Calu3 (cell line): Measurements from ENCODE around the gene KIR2DL1. TPM values are rescaled to one million over a fixed set of nuclear protein-coding genes. Genes with fewer than 3 reads are reported as not detected.
"Not testable (repeated sequence)": the region's sequence is repeated elsewhere in the genome, so short reads cannot be mapped to it uniquely, and the experiment has no call there.

Experiments
- BruUV-seq: library from RNA; stranded (reverse); fragments of 400-500 nt; replicated peaks from 2 replicates; lab custom pipeline; 2021; lab: Mats Ljungman, UMichigan
- CTCF ChIA-PET: fragments of 300-600 bp; sonication (Branson Sonifier 250); formaldehyde crosslinking; loops from one replicate; lab custom pipeline; 2022; ENCODE audit warnings: antibody characterized with exemption; lab: Charles Lee
- DNase-seq: peaks from one replicate; pipeline ENCODE4 v3.0.0; 2022
- H3K27ac Mint-ChIP-seq: one replicate; pipeline ENCODE4 v1.8.0; 2022; ENCODE audit warnings: mixed read lengths; ENCODE audit not compliant: unreplicated experiment
- H3K27me3 Mint-ChIP-seq: one replicate; pipeline ENCODE4 v1.8.0; 2022; ENCODE audit warnings: mixed read lengths; ENCODE audit not compliant: unreplicated experiment
- H3K36me3 Mint-ChIP-seq: one replicate; pipeline ENCODE4 v1.8.0; 2022; ENCODE audit warnings: mild to moderate bottlenecking, moderate library complexity, mixed read lengths; ENCODE audit not compliant: insufficient read depth, unreplicated experiment
- H3K4me1 Mint-ChIP-seq: one replicate; pipeline ENCODE4 v1.8.0; 2022; ENCODE audit warnings: mild to moderate bottlenecking, low read depth, mixed read lengths; ENCODE audit not compliant: unreplicated experiment
- H3K4me3 Mint-ChIP-seq: one replicate; pipeline ENCODE4 v1.8.0; 2022; ENCODE audit warnings: mild to moderate bottlenecking, low read depth, moderate library complexity, mixed read lengths; ENCODE audit not compliant: unreplicated experiment
- H3K9me3 Mint-ChIP-seq: one replicate; pipeline ENCODE4 v1.8.0; 2022; ENCODE audit warnings: low read depth, mixed read lengths; ENCODE audit not compliant: unreplicated experiment
- intact Hi-C: fragments of 100-400 bp; cut with micrococcal nuclease; formaldehyde crosslinking; loops from one replicate; pipeline ENCODE4 v1.10.0; 2022; ENCODE audit not compliant: unreplicated experiment
- total RNA-seq: library from RNA; stranded (reverse); gene quantifications from 2 replicates; pipeline ENCODE4 v1.2.3, GENCODE V29; 2022

The KIR2DL1 gene
- total RNA-seq, 1 experiment from 2014 or later: not detected

DNA sequence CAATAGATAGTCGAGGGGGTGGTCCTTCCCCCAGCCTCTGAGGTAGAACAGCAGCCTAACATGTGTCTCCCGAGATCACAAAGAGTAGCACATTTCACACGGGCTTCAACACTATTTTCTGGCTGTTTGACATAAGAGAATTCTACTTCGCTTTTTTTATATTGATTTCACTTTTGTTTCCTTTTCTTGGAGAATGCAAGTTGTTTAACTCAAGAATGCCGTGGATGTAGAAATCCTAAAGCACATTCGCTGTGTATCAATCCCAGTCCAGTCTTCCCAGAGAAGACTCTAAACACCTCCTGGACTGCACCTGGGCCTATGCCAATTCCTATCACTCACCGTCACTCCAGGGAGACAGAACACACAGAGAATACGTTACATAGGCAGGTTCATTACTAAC, 58.5 kb downstream of the KIR2DL1 start:
- H3K4me3 Mint-ChIP-seq, CTCF ChIA-PET: not testable (repeated sequence)
- H3K27me3 Mint-ChIP-seq: peaks cover 60% of the 10 kb centered on the region

DNA sequence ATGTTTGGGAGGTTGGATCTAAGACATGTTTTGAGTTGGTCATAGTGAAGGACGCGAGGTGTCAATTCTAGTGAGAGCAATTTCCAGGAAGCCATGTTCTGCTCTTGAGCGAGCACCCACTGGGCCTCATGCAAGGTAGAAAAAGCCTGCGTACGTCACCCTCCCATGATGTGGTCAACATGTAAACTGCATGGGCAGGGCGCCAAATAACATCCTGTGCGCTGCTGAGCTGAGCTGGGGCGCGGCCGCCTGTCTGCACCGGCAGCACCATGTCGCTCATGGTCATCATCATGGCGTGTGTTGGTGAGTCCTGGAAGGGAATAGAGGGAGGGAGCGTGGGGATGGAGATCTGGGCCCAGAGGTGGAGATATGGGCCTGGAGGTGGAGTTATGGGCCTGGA, 62.9 kb downstream of the KIR2DL1 start, which contains the start of gene KIR2DS4:
Gene KIR2DS4, plus strand, starts transcription at position 181 of the 400 bp plus-strand sequence.
- DNase-seq, CTCF ChIA-PET, H3K36me3 Mint-ChIP-seq, H3K27ac Mint-ChIP-seq, H3K4me1 Mint-ChIP-seq, intact Hi-C loops, BruUV-seq, H3K4me3 Mint-ChIP-seq: not testable (repeated sequence)
- Mint-ChIP-seq H3K9me3 (peaks cover 11% of the 10 kb centered on the region), H3K27me3 (peaks cover 41% of the 10 kb centered on the region)

More for the DNA sequence above, 58.5 kb downstream of the KIR2DL1 start:
- BruUV-seq, H3K27ac Mint-ChIP-seq, H3K9me3 Mint-ChIP-seq, intact Hi-C loops, H3K36me3 Mint-ChIP-seq, DNase-seq, H3K4me1 Mint-ChIP-seq: not testable (repeated sequence)

Other genes with a start within 250 kb of the KIR2DL1 start
- gene LILRA2, start 196.0 kb upstream of the KIR2DL1 start, total RNA-seq: not detected in 2 replicates
- not detected in 2 replicates for gene LILRA1, start 176.2 kb upstream of the KIR2DL1 start, total RNA-seq
- not detected in 2 replicates for gene LILRB1, start 139.3 kb upstream of the KIR2DL1 start, total RNA-seq
- not detected in 2 replicates for gene LILRB4, start 106.8 kb upstream of the KIR2DL1 start, total RNA-seq
- not detected in 2 replicates for gene KIR3DL3, start 45.4 kb upstream of the KIR2DL1 start, total RNA-seq
- not detected in 2 replicates for gene KIR2DL3, start 31.3 kb upstream of the KIR2DL1 start, total RNA-seq
- not detected in 2 replicates for gene KIR2DL4, start 33.8 kb downstream of the KIR2DL1 start, total RNA-seq
- not detected in 2 replicates for gene KIR3DL1, start 46.7 kb downstream of the KIR2DL1 start, total RNA-seq
- not detected in 2 replicates for gene KIR2DS4, start 62.9 kb downstream of the KIR2DL1 start, total RNA-seq
- not detected in 2 replicates for gene KIR3DL2, start 80.7 kb downstream of the KIR2DL1 start, total RNA-seq
- gene FCAR, start 104.4 kb downstream of the KIR2DL1 start, total RNA-seq: not detected in 2 replicates
- gene NCR1, start 136.4 kb downstream of the KIR2DL1 start, total RNA-seq: not detected in 2 replicates
- not detected in 2 replicates for gene NLRP7, start 177.7 kb downstream of the KIR2DL1 start, total RNA-seq
- gene NLRP2, start 196.6 kb downstream of the KIR2DL1 start, total RNA-seq: 100 and 111 TPM in 2 replicates